HEK293 (cell line): ENCODE results near the gene MTMR12.

Experiments used
- REPIN1 ChIP-seq: fragments of 450-650 bp; formaldehyde crosslinking; IDR thresholded peaks from 2 replicates; pipeline ENCODE4 v1.5.1; 2017; ENCODE audit warnings: missing biosample characterization, missing genetic modification characterization, low read depth
- SETDB1 ChIP-seq: IDR thresholded peaks from one replicate; pipeline ENCODE4 v1.6.1; 2017; ENCODE audit warnings: mild to moderate bottlenecking, low read length, moderate library complexity, mixed read lengths; ENCODE audit not compliant: insufficient read length
- SP2 ChIP-seq: fragments of 450-650 bp; formaldehyde crosslinking; IDR thresholded peaks from 2 replicates; pipeline ENCODE4 v1.5.1; 2016; ENCODE audit warnings: missing biosample characterization, missing genetic modification characterization
- SP7 ChIP-seq: fragments of 450-650 bp; formaldehyde crosslinking; IDR thresholded peaks from 2 replicates; pipeline ENCODE4 v1.5.1; 2016; ENCODE audit warnings: missing biosample characterization, missing genetic modification characterization
- ZBTB17 ChIP-seq: fragments of 450-650 bp; formaldehyde crosslinking; IDR thresholded peaks from 2 replicates; pipeline ENCODE4 v1.5.1; 2016; ENCODE audit warnings: missing biosample characterization, missing genetic modification characterization
- ZNF114 ChIP-seq: fragments of 450-650 bp; formaldehyde crosslinking; IDR thresholded peaks from 2 replicates; pipeline ENCODE4 v1.5.0; 2017; ENCODE audit warnings: missing biosample characterization, missing genetic modification characterization
- ZNF132 ChIP-seq: fragments of 450-650 bp; formaldehyde crosslinking; IDR thresholded peaks from 2 replicates; pipeline ENCODE4 v1.5.1; 2017; ENCODE audit warnings: missing biosample characterization, missing genetic modification characterization, borderline replicate concordance
- ZNF155 ChIP-seq: fragments of 450-650 bp; formaldehyde crosslinking; IDR thresholded peaks from 2 replicates; pipeline ENCODE4 v1.5.1; 2016; ENCODE audit warnings: missing biosample characterization, missing genetic modification characterization
- ZNF175 ChIP-seq: fragments of 450-650 bp; formaldehyde crosslinking; IDR thresholded peaks from 2 replicates; pipeline ENCODE4 v1.5.1; 2016; ENCODE audit warnings: missing biosample characterization, missing genetic modification characterization
- ZNF223 ChIP-seq: fragments of 450-650 bp; formaldehyde crosslinking; IDR thresholded peaks from 2 replicates; pipeline ENCODE4 v1.5.1; 2016; ENCODE audit warnings: missing biosample characterization, missing genetic modification characterization
- ZNF341 ChIP-seq: fragments of 450-650 bp; formaldehyde crosslinking; IDR thresholded peaks from 2 replicates; pipeline ENCODE4; 2016; ENCODE audit warnings: low read depth, missing biosample characterization, missing genetic modification characterization
- ZNF426 ChIP-seq: fragments of 450-650 bp; formaldehyde crosslinking; IDR thresholded peaks from 2 replicates; pipeline ENCODE4 v1.5.1; 2017; ENCODE audit warnings: missing biosample characterization, missing genetic modification characterization, mild to moderate bottlenecking, inconsistent platforms, moderate library complexity
- ZNF501 ChIP-seq: fragments of 450-650 bp; formaldehyde crosslinking; IDR thresholded peaks from 2 replicates; pipeline ENCODE4 v1.5.1; 2016; ENCODE audit warnings: missing biosample characterization, missing genetic modification characterization
- ZNF549 ChIP-seq: fragments of 450-650 bp; IDR thresholded peaks from 2 replicates; pipeline ENCODE4 v1.5.1; 2018; ENCODE audit warnings: missing biosample characterization, missing genetic modification characterization, mild to moderate bottlenecking, inconsistent platforms, moderate library complexity
- ZNF658 ChIP-seq: fragments of 450-650 bp; formaldehyde crosslinking; IDR thresholded peaks from 2 replicates; pipeline ENCODE4; 2016; ENCODE audit warnings: missing biosample characterization, missing genetic modification characterization
- ZNF768 ChIP-seq: fragments of 450-650 bp; formaldehyde crosslinking; IDR thresholded peaks from 2 replicates; pipeline ENCODE4 v1.5.1; 2018; ENCODE audit warnings: missing biosample characterization, mild to moderate bottlenecking, missing genetic modification characterization
- ZNF837 ChIP-seq: fragments of 450-650 bp; formaldehyde crosslinking; IDR thresholded peaks from 2 replicates; pipeline ENCODE4 v1.5.1; 2016; ENCODE audit warnings: missing biosample characterization, missing genetic modification characterization
- ZXDB ChIP-seq: fragments of 450-650 bp; formaldehyde crosslinking; IDR thresholded peaks from 2 replicates; pipeline ENCODE4 v1.5.1; 2016; ENCODE audit warnings: missing biosample characterization, missing genetic modification characterization
- TF ChIP-seq, protein P1 (sequence below): fragments of 450-650 bp; formaldehyde crosslinking; IDR thresholded peaks from 2 replicates; pipeline ENCODE4 v1.5.1; 2017; ENCODE audit warnings: missing biosample characterization, mild to moderate bottlenecking, missing genetic modification characterization, moderate library complexity
- TF ChIP-seq, protein P2 (sequence below): fragments of 450-650 bp; formaldehyde crosslinking; IDR thresholded peaks from 2 replicates; pipeline ENCODE4 v1.5.1; 2016; ENCODE audit warnings: missing biosample characterization, missing genetic modification characterization
- TF ChIP-seq, protein P3 (sequence below): fragments of 450-650 bp; IDR thresholded peaks from 2 replicates; pipeline ENCODE4 v1.5.1; 2018; ENCODE audit warnings: missing biosample characterization, missing genetic modification characterization
- TF ChIP-seq, protein P4 (sequence below): sonication (generic); formaldehyde crosslinking; IDR thresholded peaks from 2 replicates; pipeline ENCODE4 v1.8.1; 2022; ENCODE audit warnings: mild to moderate bottlenecking, moderate library complexity, missing genetic modification reagents
- TF ChIP-seq, protein P5 (sequence below): fragments of 450-650 bp; formaldehyde crosslinking; IDR thresholded peaks from 2 replicates; pipeline ENCODE4 v1.5.1; 2016; ENCODE audit warnings: missing biosample characterization, missing genetic modification characterization
- TF ChIP-seq, protein P6 (sequence below): fragments of 450-650 bp; formaldehyde crosslinking; IDR thresholded peaks from 2 replicates; pipeline ENCODE4 v1.5.1; 2016; ENCODE audit warnings: missing biosample characterization, missing genetic modification characterization
- TF ChIP-seq, protein P7 (sequence below): fragments of 450-650 bp; formaldehyde crosslinking; IDR thresholded peaks from 2 replicates; pipeline ENCODE4 v1.5.1; 2017; ENCODE audit warnings: missing biosample characterization, missing genetic modification characterization
- TF ChIP-seq, protein P8 (sequence below): fragments of 450-650 bp; formaldehyde crosslinking; IDR thresholded peaks from 2 replicates; pipeline ENCODE4 v1.5.1; 2016; ENCODE audit warnings: missing biosample characterization, missing genetic modification characterization

The MTMR12 gene

DNA sequence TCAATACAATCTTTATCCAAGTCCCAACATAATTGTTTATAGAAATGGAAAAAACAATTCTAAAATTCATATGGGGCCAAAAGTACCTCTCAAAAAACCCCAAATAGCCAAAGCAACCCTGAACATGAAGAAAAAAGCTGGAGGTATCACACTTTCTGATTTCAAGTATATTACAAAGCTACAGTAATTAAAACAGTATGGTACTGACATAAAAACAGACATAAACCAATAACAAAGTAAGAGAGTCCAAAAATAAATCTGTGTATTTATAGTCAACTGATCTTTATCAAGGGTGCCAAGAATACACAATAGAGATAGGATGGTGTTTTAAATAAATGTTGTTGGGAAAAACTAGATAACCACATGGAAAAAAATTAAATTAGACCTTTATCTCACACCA is 125.1 kb downstream of the MTMR12 start (continued):
- TF ChIP-seq ZNF155 (tag by site-specific recombination), result no peak
- TF ChIP-seq ZNF768 (tag by site-specific recombination), result no peak
- no peak for TF ChIP-seq ZNF426 (tag by site-specific recombination)
- no peak for TF ChIP-seq ZNF132 (tag by site-specific recombination)
- TF ChIP-seq ZNF501 (tag by site-specific recombination), result no peak
- TF ChIP-seq, protein P1, sequence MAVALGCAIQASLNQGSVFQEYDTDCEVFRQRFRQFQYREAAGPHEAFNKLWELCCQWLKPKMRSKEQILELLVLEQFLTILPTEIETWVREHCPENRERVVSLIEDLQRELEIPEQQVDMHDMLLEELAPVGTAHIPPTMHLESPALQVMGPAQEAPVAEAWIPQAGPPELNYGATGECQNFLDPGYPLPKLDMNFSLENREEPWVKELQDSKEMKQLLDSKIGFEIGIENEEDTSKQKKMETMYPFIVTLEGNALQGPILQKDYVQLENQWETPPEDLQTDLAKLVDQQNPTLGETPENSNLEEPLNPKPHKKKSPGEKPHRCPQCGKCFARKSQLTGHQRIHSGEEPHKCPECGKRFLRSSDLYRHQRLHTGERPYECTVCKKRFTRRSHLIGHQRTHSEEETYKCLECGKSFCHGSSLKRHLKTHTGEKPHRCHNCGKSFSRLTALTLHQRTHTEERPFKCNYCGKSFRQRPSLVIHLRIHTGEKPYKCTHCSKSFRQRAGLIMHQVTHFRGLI (tag by site-specific recombination), result no peak
- TF ChIP-seq, protein P2, sequence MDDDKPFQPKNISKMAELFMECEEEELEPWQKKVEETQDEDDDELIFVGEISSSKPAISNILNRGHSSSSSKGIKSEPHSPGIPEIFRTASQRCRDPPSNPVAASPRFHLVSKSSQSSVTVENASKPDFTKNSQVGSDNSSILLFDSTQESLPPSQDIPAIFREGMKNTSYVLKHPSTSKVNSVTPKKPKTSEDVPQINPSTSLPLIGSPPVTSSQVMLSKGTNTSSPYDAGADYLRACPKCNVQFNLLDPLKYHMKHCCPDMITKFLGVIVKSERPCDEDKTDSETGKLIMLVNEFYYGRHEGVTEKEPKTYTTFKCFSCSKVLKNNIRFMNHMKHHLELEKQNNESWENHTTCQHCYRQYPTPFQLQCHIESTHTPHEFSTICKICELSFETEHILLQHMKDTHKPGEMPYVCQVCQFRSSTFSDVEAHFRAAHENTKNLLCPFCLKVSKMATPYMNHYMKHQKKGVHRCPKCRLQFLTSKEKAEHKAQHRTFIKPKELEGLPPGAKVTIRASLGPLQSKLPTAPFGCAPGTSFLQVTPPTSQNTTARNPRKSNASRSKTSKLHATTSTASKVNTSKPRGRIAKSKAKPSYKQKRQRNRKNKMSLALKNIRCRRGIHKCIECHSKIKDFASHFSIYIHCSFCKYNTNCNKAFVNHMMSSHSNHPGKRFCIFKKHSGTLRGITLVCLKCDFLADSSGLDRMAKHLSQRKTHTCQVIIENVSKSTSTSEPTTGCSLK (tag by site-specific recombination), result no peak
- TF ChIP-seq SP2, result no peak
- TF ChIP-seq ZNF658 (tag by site-specific recombination), result no peak
- no peak for TF ChIP-seq ZNF114
- 0 out of 2 replicates have a peak, but pooled peaks have one; percentile 7 for TF ChIP-seq ZNF549 (tag by site-specific recombination)
- TF ChIP-seq, protein P3, sequence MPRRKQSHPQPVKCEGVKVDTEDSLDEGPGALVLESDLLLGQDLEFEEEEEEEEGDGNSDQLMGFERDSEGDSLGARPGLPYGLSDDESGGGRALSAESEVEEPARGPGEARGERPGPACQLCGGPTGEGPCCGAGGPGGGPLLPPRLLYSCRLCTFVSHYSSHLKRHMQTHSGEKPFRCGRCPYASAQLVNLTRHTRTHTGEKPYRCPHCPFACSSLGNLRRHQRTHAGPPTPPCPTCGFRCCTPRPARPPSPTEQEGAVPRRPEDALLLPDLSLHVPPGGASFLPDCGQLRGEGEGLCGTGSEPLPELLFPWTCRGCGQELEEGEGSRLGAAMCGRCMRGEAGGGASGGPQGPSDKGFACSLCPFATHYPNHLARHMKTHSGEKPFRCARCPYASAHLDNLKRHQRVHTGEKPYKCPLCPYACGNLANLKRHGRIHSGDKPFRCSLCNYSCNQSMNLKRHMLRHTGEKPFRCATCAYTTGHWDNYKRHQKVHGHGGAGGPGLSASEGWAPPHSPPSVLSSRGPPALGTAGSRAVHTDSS (tag by site-specific recombination), result no peak
- TF ChIP-seq SETDB1, result peak; percentile 91
- no peak for TF ChIP-seq ZNF223 (tag by site-specific recombination)
- TF ChIP-seq ZXDB, result no peak
- TF ChIP-seq ZNF837 (tag by site-specific recombination), result no peak
- TF ChIP-seq, protein P4, sequence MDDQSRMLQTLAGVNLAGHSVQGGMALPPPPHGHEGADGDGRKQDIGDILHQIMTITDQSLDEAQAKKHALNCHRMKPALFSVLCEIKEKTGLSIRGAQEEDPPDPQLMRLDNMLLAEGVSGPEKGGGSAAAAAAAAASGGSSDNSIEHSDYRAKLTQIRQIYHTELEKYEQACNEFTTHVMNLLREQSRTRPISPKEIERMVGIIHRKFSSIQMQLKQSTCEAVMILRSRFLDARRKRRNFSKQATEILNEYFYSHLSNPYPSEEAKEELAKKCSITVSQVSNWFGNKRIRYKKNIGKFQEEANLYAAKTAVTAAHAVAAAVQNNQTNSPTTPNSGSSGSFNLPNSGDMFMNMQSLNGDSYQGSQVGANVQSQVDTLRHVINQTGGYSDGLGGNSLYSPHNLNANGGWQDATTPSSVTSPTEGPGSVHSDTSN (CRISPR knock-in tag), result no peak
- TF ChIP-seq, protein P5, sequence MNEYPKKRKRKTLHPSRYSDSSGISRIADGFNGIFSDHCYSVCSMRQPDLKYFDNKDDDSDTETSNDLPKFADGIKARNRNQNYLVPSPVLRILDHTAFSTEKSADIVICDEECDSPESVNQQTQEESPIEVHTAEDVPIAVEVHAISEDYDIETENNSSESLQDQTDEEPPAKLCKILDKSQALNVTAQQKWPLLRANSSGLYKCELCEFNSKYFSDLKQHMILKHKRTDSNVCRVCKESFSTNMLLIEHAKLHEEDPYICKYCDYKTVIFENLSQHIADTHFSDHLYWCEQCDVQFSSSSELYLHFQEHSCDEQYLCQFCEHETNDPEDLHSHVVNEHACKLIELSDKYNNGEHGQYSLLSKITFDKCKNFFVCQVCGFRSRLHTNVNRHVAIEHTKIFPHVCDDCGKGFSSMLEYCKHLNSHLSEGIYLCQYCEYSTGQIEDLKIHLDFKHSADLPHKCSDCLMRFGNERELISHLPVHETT, result peak; percentile 77
- TF ChIP-seq SP7 (tag by site-specific recombination), result no peak
- TF ChIP-seq, protein P6, sequence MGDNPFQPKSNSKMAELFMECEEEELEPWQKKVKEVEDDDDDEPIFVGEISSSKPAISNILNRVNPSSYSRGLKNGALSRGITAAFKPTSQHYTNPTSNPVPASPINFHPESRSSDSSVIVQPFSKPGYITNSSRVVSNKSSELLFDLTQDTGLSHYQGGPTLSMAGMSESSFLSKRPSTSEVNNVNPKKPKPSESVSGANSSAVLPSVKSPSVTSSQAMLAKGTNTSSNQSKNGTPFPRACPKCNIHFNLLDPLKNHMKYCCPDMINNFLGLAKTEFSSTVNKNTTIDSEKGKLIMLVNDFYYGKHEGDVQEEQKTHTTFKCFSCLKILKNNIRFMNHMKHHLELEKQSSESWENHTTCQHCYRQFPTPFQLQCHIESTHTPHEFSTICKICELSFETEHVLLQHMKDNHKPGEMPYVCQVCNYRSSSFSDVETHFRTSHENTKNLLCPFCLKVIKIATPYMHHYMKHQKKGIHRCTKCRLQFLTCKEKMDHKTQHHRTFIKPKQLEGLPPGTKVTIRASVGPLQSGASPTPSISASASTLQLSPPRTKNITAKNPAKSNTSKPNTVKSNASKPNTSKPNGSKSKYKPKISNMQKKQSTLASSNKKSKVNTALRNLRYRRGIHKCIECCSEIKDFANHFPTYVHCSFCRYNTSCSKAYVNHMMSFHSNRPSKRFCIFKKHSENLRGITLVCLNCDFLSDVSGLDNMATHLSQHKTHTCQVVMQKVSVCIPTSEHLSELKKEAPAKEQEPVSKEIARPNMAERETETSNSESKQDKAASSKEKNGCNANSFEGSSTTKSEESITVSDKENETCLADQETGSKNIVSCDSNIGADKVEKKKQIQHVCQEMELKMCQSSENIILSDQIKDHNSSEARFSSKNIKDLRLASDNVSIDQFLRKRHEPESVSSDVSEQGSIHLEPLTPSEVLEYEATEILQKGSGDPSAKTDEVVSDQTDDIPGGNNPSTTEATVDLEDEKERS (tag by site-specific recombination), result peak; percentile 100
- no peak for TF ChIP-seq ZBTB17 (tag by site-specific recombination)
- 0 out of 2 replicates have a peak, but pooled peaks have one; percentile 27 for TF ChIP-seq REPIN1
- TF ChIP-seq, protein P7, sequence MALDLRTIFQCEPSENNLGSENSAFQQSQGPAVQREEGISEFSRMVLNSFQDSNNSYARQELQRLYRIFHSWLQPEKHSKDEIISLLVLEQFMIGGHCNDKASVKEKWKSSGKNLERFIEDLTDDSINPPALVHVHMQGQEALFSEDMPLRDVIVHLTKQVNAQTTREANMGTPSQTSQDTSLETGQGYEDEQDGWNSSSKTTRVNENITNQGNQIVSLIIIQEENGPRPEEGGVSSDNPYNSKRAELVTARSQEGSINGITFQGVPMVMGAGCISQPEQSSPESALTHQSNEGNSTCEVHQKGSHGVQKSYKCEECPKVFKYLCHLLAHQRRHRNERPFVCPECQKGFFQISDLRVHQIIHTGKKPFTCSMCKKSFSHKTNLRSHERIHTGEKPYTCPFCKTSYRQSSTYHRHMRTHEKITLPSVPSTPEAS (tag by site-specific recombination), result no peak
- TF ChIP-seq ZNF175 (tag by site-specific recombination), result no peak
- TF ChIP-seq ZNF341, result no peak
- TF ChIP-seq, protein P8, sequence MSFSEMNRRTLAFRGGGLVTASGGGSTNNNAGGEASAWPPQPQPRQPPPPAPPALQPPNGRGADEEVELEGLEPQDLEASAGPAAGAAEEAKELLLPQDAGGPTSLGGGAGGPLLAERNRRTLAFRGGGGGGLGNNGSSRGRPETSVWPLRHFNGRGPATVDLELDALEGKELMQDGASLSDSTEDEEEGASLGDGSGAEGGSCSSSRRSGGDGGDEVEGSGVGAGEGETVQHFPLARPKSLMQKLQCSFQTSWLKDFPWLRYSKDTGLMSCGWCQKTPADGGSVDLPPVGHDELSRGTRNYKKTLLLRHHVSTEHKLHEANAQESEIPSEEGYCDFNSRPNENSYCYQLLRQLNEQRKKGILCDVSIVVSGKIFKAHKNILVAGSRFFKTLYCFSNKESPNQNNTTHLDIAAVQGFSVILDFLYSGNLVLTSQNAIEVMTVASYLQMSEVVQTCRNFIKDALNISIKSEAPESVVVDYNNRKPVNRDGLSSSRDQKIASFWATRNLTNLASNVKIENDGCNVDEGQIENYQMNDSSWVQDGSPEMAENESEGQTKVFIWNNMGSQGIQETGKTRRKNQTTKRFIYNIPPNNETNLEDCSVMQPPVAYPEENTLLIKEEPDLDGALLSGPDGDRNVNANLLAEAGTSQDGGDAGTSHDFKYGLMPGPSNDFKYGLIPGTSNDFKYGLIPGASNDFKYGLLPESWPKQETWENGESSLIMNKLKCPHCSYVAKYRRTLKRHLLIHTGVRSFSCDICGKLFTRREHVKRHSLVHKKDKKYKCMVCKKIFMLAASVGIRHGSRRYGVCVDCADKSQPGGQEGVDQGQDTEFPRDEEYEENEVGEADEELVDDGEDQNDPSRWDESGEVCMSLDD (tag by site-specific recombination), result no peak
